SK-N-MC (cell line): ENCODE results near the gene GPATCH2.

Source experiments
- EZH2 ChIP-seq: fragments of 200-600 bp; sonication (generic); IDR thresholded peaks from one replicate; pipeline ENCODE4 v1.6.1; 2017; ENCODE audit warnings: antibody characterized with exemption
- FOXP2 ChIP-seq: optimal IDR thresholded peaks from 2 replicates; pipeline ENCODE3; 2011; ENCODE audit warnings: mild to moderate bottlenecking, moderate library complexity; ENCODE audit not compliant: insufficient read depth; ENCODE audit errors: extremely low read length, control extremely low read depth
- POLR2AphosphoS5 ChIP-seq: IDR thresholded peaks from 2 replicates; pipeline ENCODE4 v1.6.1; 2012; ENCODE audit warnings: mild to moderate bottlenecking, low read depth, low read length, borderline replicate concordance

DNA sequence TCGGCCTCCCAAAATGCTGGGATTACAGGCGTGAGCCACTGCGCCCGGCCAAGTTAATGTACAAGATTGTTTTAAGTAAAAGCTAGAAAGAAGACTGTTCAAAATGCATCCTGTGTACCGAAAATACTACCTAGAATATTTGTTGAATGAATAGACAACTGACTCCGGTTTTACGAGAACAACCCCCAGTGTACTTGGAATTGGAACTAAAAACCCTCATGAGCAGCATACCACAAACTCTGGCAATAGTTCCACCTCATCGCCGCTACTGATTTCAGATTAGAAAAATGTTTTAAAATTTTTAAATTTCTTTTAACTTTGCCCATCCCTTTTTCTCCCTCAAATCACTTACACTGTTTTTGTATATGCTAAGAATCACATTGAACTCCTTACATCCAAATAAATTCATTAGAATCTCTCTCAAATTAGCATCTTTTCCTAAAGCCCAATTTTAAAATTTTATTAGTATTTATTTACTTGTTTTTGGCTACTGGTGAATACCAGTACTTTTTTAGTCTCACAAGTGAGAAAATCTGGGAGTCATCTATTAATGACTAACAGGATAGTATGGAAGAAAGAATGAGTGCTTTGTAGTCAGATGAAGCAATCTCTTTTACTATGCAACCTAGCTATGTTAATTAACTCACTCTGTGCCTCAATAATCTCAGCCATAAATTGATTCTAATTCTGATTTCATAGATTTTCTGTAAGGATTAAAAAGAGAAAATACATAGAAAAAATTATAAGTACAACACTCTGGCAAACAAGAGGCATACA lies 95.1 kb downstream of the GPATCH2 start:
- TF ChIP-seq EZH2 (no peak), POLR2AphosphoS5 (no peak), FOXP2 (no peak)
